K562 (cell line): ENCODE data around the gene PTH2. TPM values are rescaled to one million over a fixed set of nuclear protein-coding genes. Genes with fewer than 3 reads are reported as not detected.

Experiments used
- ARID3A ChIP-seq: IDR thresholded peaks from 2 replicates; pipeline ENCODE4 v1.6.1; 2012; ENCODE audit warnings: low read depth, low read length, improper control_type of control experiment, borderline replicate concordance
- CBX3 ChIP-seq, 2 experiments: IDR thresholded peaks; 1 replicate in 1 of 2; 2 replicates in 1 of 2; pipeline ENCODE4 v1.6.1; 2012; ENCODE audit warnings: inconsistent platforms in 2 of 2, low read length in 2 of 2, borderline replicate concordance in 1 of 2, control low read depth in 1 of 2
- DDX20 ChIP-seq: fragments of 450-650 bp; IDR thresholded peaks from 2 replicates; pipeline ENCODE4 v1.6.1; 2016; ENCODE audit warnings: missing genetic modification characterization, low read depth, mild to moderate bottlenecking, missing compliant biosample characterization, moderate library complexity
- HMGN3 ChIP-seq: IDR thresholded peaks from 2 replicates; pipeline ENCODE4 v1.6.1; 2011; ENCODE audit warnings: borderline replicate concordance, low read depth, mild to moderate bottlenecking, mixed read lengths, low read length; ENCODE audit not compliant: insufficient read length; ENCODE audit errors: extremely low read depth
- KDM1A ChIP-seq, 2 experiments: fragments of 450-650 bp; IDR thresholded peaks; 2 replicates each; pipeline ENCODE4 v1.6.1; 2016; ENCODE audit warnings: mild to moderate bottlenecking in 2 of 2
- MTA3 ChIP-seq: fragments of 450-650 bp; formaldehyde crosslinking; IDR thresholded peaks from 2 replicates; pipeline ENCODE4 v1.6.1; 2017; ENCODE audit warnings: mild to moderate bottlenecking, borderline replicate concordance
- NFE2L1 ChIP-seq: fragments of 450-650 bp; IDR thresholded peaks from 2 replicates; pipeline ENCODE4 v1.6.1; 2016; ENCODE audit warnings: missing genetic modification characterization, low read depth, mild to moderate bottlenecking, missing compliant biosample characterization, moderate library complexity, borderline replicate concordance
- NFIX ChIP-seq: fragments of 250-450 bp; sonication (Bioruptor Pico); IDR thresholded peaks from 2 replicates; pipeline ENCODE4 v1.4.0; 2020; ENCODE audit warnings: low read depth, mild to moderate bottlenecking, moderate library complexity
- NFRKB ChIP-seq: fragments of 450-650 bp; IDR thresholded peaks from 2 replicates; pipeline ENCODE4 v1.6.1; 2016; ENCODE audit warnings: low read depth
- NR3C1 ChIP-seq: sonication (generic); formaldehyde crosslinking; IDR thresholded peaks from 2 replicates; pipeline ENCODE4 v1.8.1; 2022; ENCODE audit warnings: missing genetic modification reagents
- PCBP1 ChIP-seq: fragments of 200-400 bp; formaldehyde crosslinking; IDR thresholded peaks from 2 replicates; pipeline ENCODE4 v1.6.1; 2018; ENCODE audit warnings: mild to moderate bottlenecking, low read depth, low read length; ENCODE audit not compliant: poor library complexity, severe bottlenecking
- POLR2A ChIP-seq: fragments of 450-650 bp; conservative IDR thresholded peaks from 2 replicates; pipeline ENCODE4 v1.6.1; 2016
- RBM34 ChIP-seq: fragments of 200-400 bp; formaldehyde crosslinking; IDR thresholded peaks from 2 replicates; pipeline ENCODE4 v1.6.1; 2018; ENCODE audit warnings: low read length, borderline replicate concordance; ENCODE audit not compliant: insufficient read depth
- RFX5 ChIP-seq: IDR thresholded peaks from 2 replicates; pipeline ENCODE4 v1.6.1; 2011; ENCODE audit warnings: low read depth, mild to moderate bottlenecking, improper control_type of control experiment, low read length
- SIN3B ChIP-seq: fragments of 450-650 bp; IDR thresholded peaks from 2 replicates; pipeline ENCODE4 v1.6.1; 2017; ENCODE audit warnings: low read depth, mild to moderate bottlenecking, moderate library complexity
- SP1 ChIP-seq: sonication (generic); formaldehyde crosslinking; IDR thresholded peaks from 2 replicates; pipeline ENCODE4 v1.8.1; 2022; ENCODE audit warnings: mild to moderate bottlenecking, missing genetic modification reagents
- ZNF12 ChIP-seq: sonication (generic); formaldehyde crosslinking; IDR thresholded peaks from 2 replicates; pipeline ENCODE4 v1.4.0; 2020; ENCODE audit warnings: mild to moderate bottlenecking, missing genetic modification reagents
- ZNF398 ChIP-seq: fragments of 250-450 bp; sonication (Bioruptor Pico); IDR thresholded peaks from 2 replicates; pipeline ENCODE4 v1.8.0; 2021; ENCODE audit warnings: moderate library complexity, mild to moderate bottlenecking, inconsistent platforms
- ZNF436 ChIP-seq: fragments of 250-450, 450-650 bp; sonication (Bioruptor Pico); formaldehyde crosslinking; IDR thresholded peaks from 2 replicates; pipeline ENCODE4 v1.7.0; 2020; ENCODE audit warnings: mild to moderate bottlenecking
- ZNF696 ChIP-seq: fragments of 250-450 bp; sonication (Bioruptor Pico); conservative IDR thresholded peaks from 2 replicates; pipeline ENCODE4 v1.4.0; 2020; ENCODE audit warnings: mild to moderate bottlenecking, moderate library complexity
- ZSCAN32 ChIP-seq: fragments of 450-650 bp; formaldehyde crosslinking; IDR thresholded peaks from 2 replicates; pipeline ENCODE4 v1.4.0; 2020; ENCODE audit warnings: mild to moderate bottlenecking, moderate library complexity
- polyA plus RNA-seq, 8 experiments: library from polyadenylated mRNA; depleted of rRNA in 4 of 8; stranded (reverse) in 5 of 8; unstranded in 3 of 8; fragments of >200 nt; fragmentation: Nextera tagmentation in 2 of 8; fragmentation: Illumina TruSeq in 1 of 8; extraction: Ambion mirVana in 2 of 8; extraction: Trizol in 1 of 8; gene quantifications; 2 replicates each; pipeline versions ENCODE4 v1.2.1 to v1.2.3, GENCODE V29; 2011 to 2014; ENCODE audit warnings: inconsistent platforms in 1 of 8, missing spikeins in 1 of 8
- total RNA-seq, 7 experiments: library from RNA; depleted of rRNA in 6 of 7; stranded (reverse); fragments of >200 nt in 6 of 7; fragmentation: Illumina TruSeq in 2 of 7; extraction: Trizol in 2 of 7; gene quantifications; 2 replicates each; pipeline versions ENCODE4 v1.2.1 to v1.2.3, GENCODE V29; 2011 to 2021; ENCODE audit warnings: low replicate concordance in 1 of 7
- TF ChIP-seq, protein P1 (sequence below): fragments of 250-450 bp; sonication (Bioruptor Pico); IDR thresholded peaks from 2 replicates; pipeline ENCODE4 v1.5.0; 2021; ENCODE audit warnings: mild to moderate bottlenecking, moderate library complexity

The PTH2 gene
- total and polyA plus RNA-seq, 9 of the 15 experiments (the other 6 are each of a cell fraction or from before 2014, with no cell fraction given) = 1.3 TPM; not detected in 8

GRCh38 chr19:49391581-49392399, 31.5 kb downstream of the PTH2 start (continued):
- no peak for TF ChIP-seq RBM34
- TF ChIP-seq RFX5 = no peak
- no peak for TF ChIP-seq ZNF696 (CRISPR knock-in tag)
- TF ChIP-seq POLR2A = no peak
- TF ChIP-seq CBX3 (IDR thresholded peaks at IDR 0.05; ENCODE audit: borderline replicate concordance in 1 of 2, low read length in 2 of 2) = no peak; a peak in 1 of 3 replicates
- no peak for TF ChIP-seq ZSCAN32
- no peak for TF ChIP-seq NFIX (CRISPR knock-in tag)
- TF ChIP-seq MTA3 = peak; percentile 45; the same call in 1 of the 2 replicates
- no peak for TF ChIP-seq DDX20
- TF ChIP-seq NR3C1 (CRISPR knock-in tag) = no peak
- TF ChIP-seq SIN3B = no peak
- no peak for TF ChIP-seq ZNF12 (CRISPR knock-in tag)
- peak; percentile 65; the same call in 1 of the 2 replicates for TF ChIP-seq SP1
- no peak for TF ChIP-seq KDM1A (IDR thresholded peaks at IDR 0.05)
- no peak for TF ChIP-seq NFRKB
- no peak for TF ChIP-seq ZNF436 (CRISPR knock-in tag)
- TF ChIP-seq, protein P1, sequence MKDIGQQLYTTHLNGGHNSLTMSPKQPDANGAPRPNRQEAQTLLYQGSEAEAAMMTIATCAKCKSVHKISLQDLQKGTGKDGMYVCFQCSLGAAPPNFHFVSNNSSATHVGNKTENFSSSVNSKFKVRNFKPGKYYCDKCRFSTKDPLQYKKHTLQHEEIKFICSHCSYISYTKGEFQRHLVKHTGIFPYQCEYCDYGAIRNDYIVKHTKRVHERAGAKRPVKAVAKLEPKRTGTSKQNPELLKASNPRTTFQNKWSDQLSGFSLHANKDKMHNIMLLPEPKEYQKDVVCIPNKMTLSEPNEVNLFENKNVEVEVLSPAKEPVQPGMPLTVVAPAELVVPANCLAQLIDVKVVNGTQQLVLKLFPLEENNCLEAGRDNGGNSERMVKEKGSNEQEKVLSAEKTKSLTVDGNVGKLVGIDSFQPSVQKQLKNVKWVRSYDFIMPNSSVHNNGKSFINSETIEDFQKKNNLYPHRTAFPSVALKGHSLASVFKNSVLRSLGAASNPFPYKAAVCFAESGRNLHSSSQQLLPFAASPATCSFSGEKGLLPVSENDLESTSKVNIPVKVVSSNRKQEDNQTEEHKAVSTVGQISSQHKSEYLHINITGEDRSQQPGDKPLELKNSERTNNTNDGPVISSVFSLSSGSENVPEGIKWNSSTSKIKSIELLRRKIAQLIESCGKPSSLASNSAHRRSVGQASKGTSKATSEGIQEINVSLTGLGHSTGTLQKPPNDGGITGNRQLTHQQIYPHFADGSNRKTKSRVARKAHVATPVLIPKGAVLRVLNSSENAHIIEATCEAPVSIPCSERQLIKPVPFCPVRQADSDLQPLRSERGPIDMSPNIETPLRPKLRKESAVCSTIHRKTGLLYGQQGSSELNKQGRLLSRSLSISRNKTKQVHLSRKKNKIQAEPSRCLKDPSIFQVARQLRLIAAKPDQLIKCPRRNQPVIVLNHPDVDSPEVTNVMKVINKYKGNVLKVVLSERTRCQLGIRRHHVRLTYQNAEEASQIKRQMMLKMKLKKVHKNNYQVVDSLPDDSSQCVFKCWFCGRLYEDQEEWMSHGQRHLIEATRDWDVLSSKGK (CRISPR knock-in tag) = no peak
- TF ChIP-seq ARID3A = no peak
- TF ChIP-seq ZNF398 (CRISPR knock-in tag) = no peak
- TF ChIP-seq NFE2L1 = no peak
- TF ChIP-seq PCBP1 = no peak
- no peak for TF ChIP-seq HMGN3
